ENCODE data around the gene PWWP2B. TPM values are rescaled to one million over a fixed set of nuclear protein-coding genes. Genes with fewer than 3 reads are reported as not detected.
"Not testable (repeated sequence)": the region's sequence is repeated elsewhere in the genome, so short reads cannot be mapped to it uniquely, and the experiment has no call there.

Gene PWWP2B
- total RNA-seq, 2 experiments from 2014 or later, result 16.6 to 17.1 TPM

- Mint-ChIP-seq H3K4me1 (peaks cover 11% of the 10 kb centered on the region), H3K36me3 (no peaks in the 10 kb centered on the region), H3K27me3 (no peaks in the 10 kb centered on the region), H3K9me3 (no peaks in the 10 kb centered on the region), H3K27ac (no peak overlapping the region), H3K4me3 (no peak overlapping the region)
- no peak for ATAC-seq (ENCODE audit: low read depth)
- no peak for DNase-seq
- POLR2A ChIA-PET, result no interaction called here
Observed at GRCh38 chr10:132427939-132428367, 31.0 kb downstream of the PWWP2B start.

GRCh38 chr10:132428486-132428995 is 31.5 kb downstream of the PWWP2B start:
- POLR2A ChIA-PET, result interaction anchor here (1.2 kb wide), 1 partner anchor 21 kb away, joined by 3 read pairs; no protein-coding TSS in a partner anchor
- Mint-ChIP-seq H3K4me3 (no peak overlapping the region), H3K36me3 (no peaks in the 10 kb centered on the region), H3K9me3 (no peaks in the 10 kb centered on the region), H3K27me3 (no peaks in the 10 kb centered on the region), H3K27ac (no peak overlapping the region), H3K4me1 (peaks cover 6% of the 10 kb centered on the region)
- no peak for ATAC-seq (ENCODE audit: low read depth)
- no peak for DNase-seq

- no peaks in the 10 kb centered on the region for H3K36me3 Mint-ChIP-seq
- POLR2A ChIA-PET, result interaction anchor here (1.2 kb wide), 1 partner anchor 22 kb away, joined by 3 read pairs; no protein-coding TSS in a partner anchor
- H3K27me3 Mint-ChIP-seq, result no peaks in the 10 kb centered on the region
- H3K9me3 Mint-ChIP-seq, result no peaks in the 10 kb centered on the region
- H3K4me3 Mint-ChIP-seq, result no peak overlapping the region
- ATAC-seq (ENCODE audit: low read depth) (no peak), DNase-seq (no peak)
- H3K4me1 Mint-ChIP-seq, result peaks cover 9% of the 10 kb centered on the region
- H3K27ac Mint-ChIP-seq, result peak overlapping the region; percentile 15
Observed at GRCh38 chr10:132429281-132430230, 32.6 kb downstream of the PWWP2B start.

- Mint-ChIP-seq H3K27me3 (no peaks in the 10 kb centered on the region), H3K9me3 (no peaks in the 10 kb centered on the region), H3K4me3 (no peak overlapping the region), H3K27ac (peak overlapping the region; percentile 15), H3K36me3 (no peaks in the 10 kb centered on the region), H3K4me1 (peaks cover 9% of the 10 kb centered on the region)
- POLR2A ChIA-PET, result no interaction called here
- no peak for DNase-seq
- ATAC-seq (ENCODE audit: low read depth), result no peak
Observed at GRCh38 chr10:132430231-132430743, 33.3 kb downstream of the PWWP2B start.

- ATAC-seq (ENCODE audit: low read depth) (no peak), DNase-seq (no peak)
- peaks cover 9% of the 10 kb centered on the region for H3K4me1 Mint-ChIP-seq
- H3K9me3 Mint-ChIP-seq, result no peaks in the 10 kb centered on the region
- no peaks in the 10 kb centered on the region for H3K36me3 Mint-ChIP-seq
- H3K4me3 Mint-ChIP-seq, result no peak overlapping the region
- POLR2A ChIA-PET, result interaction anchor here (0.8 to 1.3 kb wide), 2 partner anchors 13 to 16 kb away, joined by 3 to 5 read pairs; no protein-coding TSS in a partner anchor
- H3K27ac Mint-ChIP-seq, result no peak overlapping the region
- no peaks in the 10 kb centered on the region for H3K27me3 Mint-ChIP-seq
Observed at GRCh38 chr10:132430861-132431271, 33.9 kb downstream of the PWWP2B start.

GRCh38 chr10:132431537-132432175 is 34.7 kb downstream of the PWWP2B start:
- H3K4me1 Mint-ChIP-seq, result peaks cover 9% of the 10 kb centered on the region
- POLR2A ChIA-PET, result interaction anchor here (0.8 to 1.3 kb wide), 2 partner anchors 12 to 15 kb away, joined by 3 to 5 read pairs; no protein-coding TSS in a partner anchor
- no peak for ATAC-seq (ENCODE audit: low read depth)
- no peak for DNase-seq
- no peaks in the 10 kb centered on the region for H3K9me3 Mint-ChIP-seq
- no peaks in the 10 kb centered on the region for H3K36me3 Mint-ChIP-seq
- no peaks in the 10 kb centered on the region for H3K27me3 Mint-ChIP-seq
- no peak overlapping the region for H3K4me3 Mint-ChIP-seq
- no peak overlapping the region for H3K27ac Mint-ChIP-seq

GRCh38 chr10:132432176-132432540 is 35.2 kb downstream of the PWWP2B start:
- POLR2A ChIA-PET, result interaction anchor here (1.3 kb wide), 1 partner anchor 15 kb away, joined by 5 read pairs; no protein-coding TSS in a partner anchor
- Mint-ChIP-seq H3K4me1 (peaks cover 9% of the 10 kb centered on the region), H3K9me3 (no peaks in the 10 kb centered on the region), H3K27ac (no peak overlapping the region), H3K27me3 (no peaks in the 10 kb centered on the region), H3K36me3 (no peaks in the 10 kb centered on the region), H3K4me3 (no peak overlapping the region)
- DNase-seq (no peak), ATAC-seq (ENCODE audit: low read depth) (no peak)

GRCh38 chr10:132433671-132434340 is 36.8 kb downstream of the PWWP2B start:
- no peak overlapping the region for H3K4me3 Mint-ChIP-seq
- H3K36me3 Mint-ChIP-seq, result no peaks in the 10 kb centered on the region
- DNase-seq, result no peak
- H3K27me3 Mint-ChIP-seq, result no peaks in the 10 kb centered on the region
- peaks cover 10% of the 10 kb centered on the region for H3K4me1 Mint-ChIP-seq
- POLR2A ChIA-PET, result interaction anchor here (0.8 to 1.0 kb wide), 2 partner anchors 10 to 16 kb away, joined by 3 read pairs; no protein-coding TSS in a partner anchor
- no peaks in the 10 kb centered on the region for H3K9me3 Mint-ChIP-seq
- no peak for ATAC-seq (ENCODE audit: low read depth)
- peak overlapping the region; percentile 56 for H3K27ac Mint-ChIP-seq

- H3K4me3 Mint-ChIP-seq, result peak overlapping the region; percentile 68
- ATAC-seq (ENCODE audit: low read depth) (peak; percentile 70), DNase-seq (peak; percentile 73)
- peak overlapping the region; percentile 56 for H3K27ac Mint-ChIP-seq
- H3K27me3 Mint-ChIP-seq, result no peaks in the 10 kb centered on the region
- peaks cover 10% of the 10 kb centered on the region for H3K4me1 Mint-ChIP-seq
- H3K9me3 Mint-ChIP-seq, result no peaks in the 10 kb centered on the region
- POLR2A ChIA-PET, result interaction anchor here (0.6 to 0.8 kb wide), 2 partner anchors 9 to 13 kb away, joined by 3 read pairs; no protein-coding TSS in a partner anchor
- H3K36me3 Mint-ChIP-seq, result no peaks in the 10 kb centered on the region
Observed at GRCh38 chr10:132434405-132435005, 37.5 kb downstream of the PWWP2B start.

- H3K27ac Mint-ChIP-seq; H3K36me3 Mint-ChIP-seq; H3K9me3 Mint-ChIP-seq; ATAC-seq (ENCODE audit: low read depth); POLR2A ChIA-PET; H3K4me3 Mint-ChIP-seq; H3K27me3 Mint-ChIP-seq; H3K4me1 Mint-ChIP-seq; DNase-seq: not testable (repeated sequence)
Observed at GRCh38 chr10:132435320-132435719, 38.3 kb downstream of the PWWP2B start.

GRCh38 chr10:132436096-132436495 is 39.1 kb downstream of the PWWP2B start:
- H3K36me3 Mint-ChIP-seq; POLR2A ChIA-PET; H3K9me3 Mint-ChIP-seq; DNase-seq; H3K27me3 Mint-ChIP-seq; ATAC-seq (ENCODE audit: low read depth); H3K27ac Mint-ChIP-seq; H3K4me3 Mint-ChIP-seq; H3K4me1 Mint-ChIP-seq: not testable (repeated sequence)

- ATAC-seq (ENCODE audit: low read depth) (no peak), DNase-seq (no peak)
- Mint-ChIP-seq H3K4me3 (no peak overlapping the region), H3K9me3 (no peaks in the 10 kb centered on the region), H3K36me3 (no peaks in the 10 kb centered on the region), H3K27ac (no peak overlapping the region), H3K4me1 (peaks cover 7% of the 10 kb centered on the region), H3K27me3 (no peaks in the 10 kb centered on the region)
- POLR2A ChIA-PET, result interaction anchor here (1.3 kb wide), 1 partner anchor 10 kb away, joined by 6 read pairs; no protein-coding TSS in a partner anchor
Observed at GRCh38 chr10:132436861-132437410, 39.9 kb downstream of the PWWP2B start.
